DOHH2 (cell line): Measurements from ENCODE around the gene MYO5A.

Experiments used
- H3F3A ChIP-seq: fragments of 200-600 bp; sonication (generic), shearing (Covaris generic); 2 replicates; pipeline ENCODE4 v1.6.0; 2016; ENCODE audit warnings: antibody characterized with exemption, mild to moderate bottlenecking; ENCODE audit not compliant: control insufficient read depth, insufficient read depth
- H3K27ac ChIP-seq: fragments of 200-600 bp; sonication (generic); 2 replicates; pipeline ENCODE4 v1.5.1; 2014; ENCODE audit warnings: low read depth, mild to moderate bottlenecking, low read length, moderate library complexity
- H3K27me3 ChIP-seq: fragments of 200-600 bp; sonication (generic); 2 replicates; pipeline ENCODE4 v1.6.1; 2014; ENCODE audit warnings: mild to moderate bottlenecking, low read length, mixed read lengths; ENCODE audit not compliant: control insufficient read depth
- H3K36me3 ChIP-seq: fragments of 200-600 bp; sonication (generic); 2 replicates; pipeline ENCODE4 v1.6.1; 2014; ENCODE audit warnings: mild to moderate bottlenecking, low read length, moderate library complexity, mixed read lengths; ENCODE audit not compliant: control insufficient read depth
- H3K4me1 ChIP-seq: fragments of 200-600 bp; sonication (generic); 2 replicates; pipeline ENCODE4 v1.6.1; 2014; ENCODE audit warnings: mild to moderate bottlenecking, low read length, mixed read lengths; ENCODE audit not compliant: control insufficient read depth
- H3K4me2 ChIP-seq: fragments of 200-600 bp; sonication (generic); 2 replicates; pipeline ENCODE4 v1.6.0; 2014; ENCODE audit warnings: mild to moderate bottlenecking, low read length, moderate library complexity
- H3K4me3 ChIP-seq: fragments of 200-600 bp; sonication (generic); 2 replicates; pipeline ENCODE4 v1.5.1; 2014; ENCODE audit warnings: mild to moderate bottlenecking, low read length, mixed read lengths
- H3K79me2 ChIP-seq: fragments of 200-600 bp; sonication (generic); 2 replicates; pipeline ENCODE4 v1.6.1; 2014; ENCODE audit warnings: mild to moderate bottlenecking, low read length, mixed read lengths; ENCODE audit not compliant: control insufficient read depth
- H3K9me2 ChIP-seq: fragments of 200-600 bp; sonication (generic); replicated peaks from 2 replicates; pipeline ENCODE4 v1.6.1; 2014; ENCODE audit warnings: mild to moderate bottlenecking, low read length, mixed read lengths; ENCODE audit not compliant: control insufficient read depth
- H3K9me3 ChIP-seq: fragments of 200-600 bp; sonication (generic); 2 replicates; pipeline ENCODE4 v1.6.1; 2014; ENCODE audit warnings: antibody characterized with exemption, low read length, mixed read lengths; ENCODE audit not compliant: control insufficient read depth, insufficient read depth
- H4K20me1 ChIP-seq: fragments of 200-600 bp; sonication (generic); 2 replicates; pipeline ENCODE4 v1.6.0; 2014; ENCODE audit warnings: low read depth, mild to moderate bottlenecking, antibody characterized with exemption, low read length, moderate library complexity; ENCODE audit not compliant: control insufficient read depth, insufficient read depth
- CTCF ChIP-seq: fragments of 200-600 bp; sonication (generic); IDR thresholded peaks from one replicate; pipeline ENCODE4 v1.5.1; 2014; ENCODE audit warnings: antibody characterized with exemption, mild to moderate bottlenecking, low read depth, low read length; ENCODE audit not compliant: poor library complexity, severe bottlenecking
- EZH2phosphoT487 ChIP-seq: fragments of 200-600 bp; sonication (generic); IDR thresholded peaks from 2 replicates; pipeline ENCODE4 v1.6.1; 2017; ENCODE audit warnings: borderline replicate concordance, mild to moderate bottlenecking, antibody characterized with exemption, low read length, moderate library complexity, mixed read lengths

The MYO5A gene

GRCh38 chr15:52392008-52392687 lies 136.5 kb downstream of the MYO5A start:
- no peaks in the 10 kb centered on the region for H3F3A ChIP-seq
- H3K4me2 ChIP-seq = no peak overlapping the region
- 0 out of 2 replicates have a peak, but pooled peaks cover 6% of the 10 kb centered on the region for H3K36me3 ChIP-seq
- TF ChIP-seq EZH2phosphoT487 (no peak), CTCF (no peak)
- H3K4me1 ChIP-seq = peaks cover 5% of the 10 kb centered on the region; the same call in 1 of the 2 replicates
- H3K27me3 ChIP-seq = no peaks in the 10 kb centered on the region
- no peaks in the 10 kb centered on the region for H3K79me2 ChIP-seq
- H3K4me3 ChIP-seq = no peak overlapping the region
- H3K9me2 ChIP-seq = no peaks in the 10 kb centered on the region
- H3K27ac ChIP-seq = no peak overlapping the region
- H3K9me3 ChIP-seq = no peaks in the 10 kb centered on the region
- H4K20me1 ChIP-seq = no peaks in the 10 kb centered on the region

- H3K4me3 ChIP-seq = no peak overlapping the region
- H3K27ac ChIP-seq = no peak overlapping the region
- no peaks in the 10 kb centered on the region for H4K20me1 ChIP-seq
- H3K36me3 ChIP-seq = 0 out of 2 replicates have a peak, but pooled peaks cover 3% of the 10 kb centered on the region
- TF ChIP-seq EZH2phosphoT487 (no peak), CTCF (no peak)
- no peaks in the 10 kb centered on the region for H3K27me3 ChIP-seq
- no peaks in the 10 kb centered on the region for H3F3A ChIP-seq
- H3K79me2 ChIP-seq = no peaks in the 10 kb centered on the region
- H3K9me2 ChIP-seq = no peaks in the 10 kb centered on the region
- H3K9me3 ChIP-seq = no peaks in the 10 kb centered on the region
- no peak overlapping the region for H3K4me2 ChIP-seq
- peaks cover 5% of the 10 kb centered on the region; the same call in 1 of the 2 replicates for H3K4me1 ChIP-seq
These were observed 137.6 kb downstream of the MYO5A start for GRCh38 chr15:52391069-52391468.

GRCh38 chr15:52385670-52386069 lies 143.0 kb downstream of the MYO5A start:
- Histone ChIP-seq H3K79me2 (no peaks in the 10 kb centered on the region), H3K4me1 (peaks cover 10% of the 10 kb centered on the region; the same call in 1 of the 2 replicates), H3K4me3 (no peak overlapping the region), H3F3A (no peaks in the 10 kb centered on the region), H3K27ac (no peak overlapping the region), H3K9me3 (no peaks in the 10 kb centered on the region), H3K36me3 (peaks cover 14% of the 10 kb centered on the region), H3K4me2 (no peak overlapping the region), H3K9me2 (no peaks in the 10 kb centered on the region), H4K20me1 (no peaks in the 10 kb centered on the region), H3K27me3 (no peaks in the 10 kb centered on the region)
- TF ChIP-seq EZH2phosphoT487 (no peak), CTCF (no peak)
